ACC112 (cell line): ENCODE data around the gene DENND11.
"Not testable (repeated sequence)": the region's sequence is repeated elsewhere in the genome, so short reads cannot be mapped to it uniquely, and the experiment has no call there.

Experiments used
- H2AFZ ChIP-seq: fragments of 200-600 bp; sonication (generic); one replicate; pipeline ENCODE4 v1.6.0; 2017; ENCODE audit warnings: antibody characterized with exemption, low read length; ENCODE audit not compliant: unreplicated experiment
- H3K27ac ChIP-seq: fragments of 200-600 bp; sonication (generic); 2 replicates; pipeline ENCODE4 v1.5.1; 2014; ENCODE audit warnings: low read depth, mild to moderate bottlenecking, antibody characterized with exemption, low read length, moderate library complexity
- H3K27me3 ChIP-seq: fragments of 200-600 bp; sonication (generic); 2 replicates; pipeline ENCODE4 v1.6.1; 2014; ENCODE audit warnings: mild to moderate bottlenecking, antibody characterized with exemption, low read length, moderate library complexity, mixed read lengths; ENCODE audit not compliant: insufficient read depth
- H3K36me3 ChIP-seq: fragments of 200-600 bp; sonication (generic); 2 replicates; pipeline ENCODE4 v1.6.1; 2016; ENCODE audit warnings: mild to moderate bottlenecking, antibody characterized with exemption, low read length, moderate library complexity, mixed read lengths; ENCODE audit not compliant: insufficient read depth
- H3K4me1 ChIP-seq: fragments of 200-600 bp; sonication (generic); one replicate; pipeline ENCODE4 v1.6.1; 2016; ENCODE audit warnings: low read length, mixed read lengths; ENCODE audit not compliant: insufficient read depth, unreplicated experiment, control insufficient read depth
- H3K4me3 ChIP-seq: fragments of 200-600 bp; sonication (generic); 2 replicates; pipeline ENCODE4 v1.5.1; 2014; ENCODE audit warnings: mild to moderate bottlenecking, low read depth, low read length
- H3K79me2 ChIP-seq: fragments of 200-600 bp; sonication (generic); one replicate; pipeline ENCODE4 v1.6.0; 2016; ENCODE audit warnings: low read length; ENCODE audit not compliant: control insufficient read depth, unreplicated experiment, insufficient read depth

The DENND11 gene

DNA sequence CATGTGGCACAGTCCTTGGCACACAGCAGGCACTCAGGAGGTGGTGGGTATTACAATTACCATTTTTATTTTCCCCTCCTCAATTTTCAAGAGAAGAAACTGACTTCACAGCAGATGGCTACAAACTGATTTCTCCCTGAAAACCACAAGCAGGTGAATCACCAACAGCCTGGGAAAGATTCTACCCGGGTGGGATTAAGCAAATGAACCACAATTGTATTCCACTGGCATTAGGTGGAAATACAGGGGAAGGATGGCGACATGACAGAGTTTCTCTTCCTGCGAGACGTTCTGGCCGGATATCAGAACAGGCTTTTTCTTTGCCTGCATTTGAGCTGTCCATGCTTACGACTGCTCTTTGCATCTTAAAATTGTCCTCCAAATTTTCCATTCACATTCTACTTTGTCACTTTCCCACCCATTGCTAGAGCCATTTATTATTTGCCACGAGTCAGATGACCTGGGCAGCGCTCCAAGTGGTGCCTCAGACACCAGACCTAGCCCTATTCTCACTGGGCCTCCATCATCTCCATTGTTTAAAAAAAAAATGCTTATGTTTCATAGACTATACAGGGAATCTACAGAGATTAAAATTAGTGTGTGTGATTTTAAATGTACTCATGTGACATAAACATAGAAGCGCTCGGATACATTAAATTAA is 4.6 kb downstream of the DENND11 start:
- Histone ChIP-seq H2AFZ (no peak overlapping the region), H3K79me2 (no peaks in the 10 kb centered on the region), H3K27ac (no peak overlapping the region), H3K36me3 (no peaks in the 10 kb centered on the region), H3K4me1 (peaks cover 3% of the 10 kb centered on the region), H3K4me3 (no peak overlapping the region), H3K27me3 (no peaks in the 10 kb centered on the region)

GRCh38 chr7:141696348-141696747 is 5.6 kb downstream of the DENND11 start:
- Histone ChIP-seq H3K36me3 (no peaks in the 10 kb centered on the region), H3K4me1 (peaks cover 3% of the 10 kb centered on the region), H3K4me3 (no peak overlapping the region), H3K27ac (no peak overlapping the region), H3K27me3 (no peaks in the 10 kb centered on the region), H3K79me2 (no peaks in the 10 kb centered on the region), H2AFZ (no peak overlapping the region)

DNA sequence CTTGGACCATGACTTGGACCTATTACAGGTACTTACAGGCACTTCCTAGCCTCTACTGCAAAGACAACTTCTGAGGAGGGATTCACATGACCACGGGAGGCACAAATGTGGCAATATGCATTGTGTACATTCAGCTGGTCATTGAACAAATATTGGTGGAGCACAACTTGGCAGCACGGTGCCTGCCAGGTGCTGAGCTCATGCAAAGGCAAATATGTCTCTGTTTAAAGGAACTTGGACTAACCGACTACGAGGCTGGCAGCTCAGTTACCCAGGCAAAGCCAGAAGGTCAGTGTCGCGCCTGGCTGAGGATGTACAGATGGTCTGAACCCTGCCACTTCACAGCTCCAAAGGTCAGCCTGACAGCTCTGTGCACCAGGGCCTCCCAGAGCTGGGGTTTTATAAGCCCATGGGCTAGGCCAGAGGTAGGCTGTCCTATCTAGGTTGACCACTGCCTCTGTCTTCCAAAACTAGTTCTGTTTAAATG is 6.1 kb downstream of the DENND11 start:
- H3K79me2 ChIP-seq: no peaks in the 10 kb centered on the region
- no peak overlapping the region for H3K27ac ChIP-seq
- H3K4me3 ChIP-seq: no peak overlapping the region
- H2AFZ ChIP-seq: no peak overlapping the region
- H3K36me3 ChIP-seq: no peaks in the 10 kb centered on the region
- H3K4me1 ChIP-seq: peaks cover 3% of the 10 kb centered on the region
- no peaks in the 10 kb centered on the region for H3K27me3 ChIP-seq

DNA sequence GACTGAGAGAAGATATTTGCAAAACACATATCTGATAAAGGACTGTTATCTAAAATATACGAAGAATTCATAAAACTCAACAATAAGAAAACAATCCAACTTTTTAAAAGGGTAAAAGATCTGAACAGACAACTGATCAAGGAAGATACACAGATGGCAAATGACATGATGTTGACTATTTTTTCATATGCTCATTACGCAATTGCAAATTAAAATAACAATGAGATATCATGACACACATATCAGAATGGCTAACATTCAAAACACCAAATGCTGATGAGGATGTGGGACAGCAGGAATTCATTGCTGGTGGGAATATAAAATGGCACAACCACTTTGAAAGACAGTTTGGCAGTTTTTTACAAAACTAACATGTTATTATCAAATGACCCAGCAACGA is 8.9 kb downstream of the DENND11 start:
- Histone ChIP-seq H3K4me1 (peaks cover 3% of the 10 kb centered on the region), H3K79me2 (no peaks in the 10 kb centered on the region), H3K27ac (no peak overlapping the region), H3K27me3 (no peaks in the 10 kb centered on the region), H3K4me3 (no peak overlapping the region), H2AFZ (no peak overlapping the region), H3K36me3 (no peaks in the 10 kb centered on the region)

DNA sequence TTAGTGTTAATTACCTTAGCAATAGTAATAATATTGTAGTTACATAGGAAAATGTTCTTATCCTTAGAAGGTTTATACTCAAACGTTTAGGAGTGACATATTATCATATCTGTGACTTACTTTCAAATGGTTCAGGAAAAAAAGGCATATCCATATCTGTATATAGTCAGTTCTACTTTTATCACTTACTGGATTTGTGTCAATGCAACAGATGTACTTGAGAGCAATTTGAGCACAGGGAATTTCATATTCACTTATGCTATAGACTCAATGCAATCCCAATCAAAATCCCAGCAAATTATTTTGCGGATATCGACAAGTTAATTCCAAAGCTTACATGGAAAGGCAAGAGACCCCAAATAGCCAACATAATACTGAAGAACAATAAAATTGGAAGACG is 10.0 kb downstream of the DENND11 start:
- Histone ChIP-seq H3K27ac (no peak overlapping the region), H3K4me1 (peaks cover 5% of the 10 kb centered on the region), H3K79me2 (no peaks in the 10 kb centered on the region)

DNA sequence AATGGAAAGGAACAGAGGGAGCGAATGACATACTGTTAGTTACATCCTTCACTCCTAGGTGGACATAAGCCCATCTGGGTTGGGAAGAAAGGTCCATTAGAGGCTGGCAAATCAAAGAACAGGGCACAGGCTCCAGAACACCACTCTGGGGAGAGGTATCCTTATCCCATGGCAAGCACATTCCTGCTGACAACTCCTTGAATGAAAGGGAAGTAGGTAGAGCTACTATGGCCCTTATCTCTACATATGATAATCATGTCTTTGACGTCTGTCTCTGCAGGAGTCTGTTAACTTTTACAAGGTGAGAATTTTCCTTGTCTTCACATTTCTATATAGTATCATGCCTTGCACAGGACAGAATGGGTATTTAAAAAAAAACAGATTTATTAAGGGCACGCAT is 10.4 kb downstream of the DENND11 start:
- no peak overlapping the region for H2AFZ ChIP-seq
- no peaks in the 10 kb centered on the region for H3K27me3 ChIP-seq
- no peaks in the 10 kb centered on the region for H3K79me2 ChIP-seq
- no peak overlapping the region for H3K27ac ChIP-seq
- H3K36me3 ChIP-seq: no peaks in the 10 kb centered on the region
- H3K4me3 ChIP-seq: no peak overlapping the region
- H3K4me1 ChIP-seq: peaks cover 10% of the 10 kb centered on the region

More for the DNA sequence above, 10.0 kb downstream of the DENND11 start:
- Histone ChIP-seq H3K4me3 (no peak overlapping the region), H3K27me3 (no peaks in the 10 kb centered on the region), H3K36me3 (no peaks in the 10 kb centered on the region), H2AFZ (no peak overlapping the region)

DNA sequence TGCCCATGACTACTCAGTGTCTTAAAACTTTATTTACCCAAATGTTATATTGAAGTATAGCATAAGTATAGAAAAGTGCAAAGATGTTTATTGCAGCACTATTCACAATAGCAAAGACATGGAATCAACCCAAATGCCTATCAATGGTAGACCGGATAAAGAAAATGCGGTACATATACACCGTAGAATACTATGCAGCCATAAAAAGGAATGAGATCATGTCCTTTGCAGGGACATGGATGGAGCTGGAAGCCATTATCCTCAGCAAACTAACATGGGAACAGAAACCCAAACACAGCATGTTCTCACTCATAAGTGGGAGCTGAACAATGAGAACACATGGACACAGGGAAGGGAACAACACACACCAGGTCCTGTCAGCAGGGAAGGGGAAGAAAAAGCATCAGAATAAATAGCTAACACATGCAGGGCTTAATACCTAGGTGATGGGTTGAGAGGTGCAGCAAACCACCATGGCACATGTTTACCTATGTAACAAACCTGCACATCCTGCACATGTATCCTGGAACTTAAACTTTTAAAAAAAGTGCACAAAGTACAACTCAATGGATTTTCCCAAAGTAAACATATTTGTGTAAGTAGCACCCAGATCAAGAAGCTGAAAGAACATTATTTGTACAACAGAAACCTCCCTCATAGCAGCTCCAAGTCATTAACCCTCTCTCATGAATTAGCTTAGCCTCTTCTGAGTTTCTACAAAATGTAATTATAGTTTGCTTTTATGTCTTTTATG is 12.7 kb downstream of the DENND11 start:
- not testable (repeated sequence) for H2AFZ ChIP-seq, H3K4me3 ChIP-seq, H3K27me3 ChIP-seq, H3K4me1 ChIP-seq, H3K36me3 ChIP-seq, H3K79me2 ChIP-seq, H3K27ac ChIP-seq

- Histone ChIP-seq H3K27ac (no peak overlapping the region), H3K79me2 (no peaks in the 10 kb centered on the region)
Observed at GRCh38 chr7:141688043-141688442, 13.9 kb downstream of the DENND11 start.

DNA sequence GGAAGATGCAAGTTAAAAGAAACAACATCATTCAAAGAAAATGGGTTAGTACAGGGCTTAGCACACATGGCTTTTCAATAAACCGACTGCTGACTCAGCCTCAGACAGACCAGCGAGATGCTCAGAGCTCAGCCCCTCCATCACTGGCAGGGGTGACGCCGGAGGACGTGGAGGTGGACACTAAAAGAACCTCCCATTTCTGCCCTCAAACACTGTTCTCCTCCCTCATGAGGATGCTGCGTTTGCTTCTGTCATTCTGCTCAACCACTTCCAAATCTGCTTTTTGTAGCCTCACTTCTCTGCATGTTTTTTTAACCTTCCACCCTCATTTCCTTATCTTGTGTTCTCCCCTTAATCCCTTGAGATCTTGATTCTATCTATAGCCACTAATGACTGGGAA is 15.3 kb downstream of the DENND11 start:
- no peak overlapping the region for H2AFZ ChIP-seq
- no peaks in the 10 kb centered on the region for H3K79me2 ChIP-seq

More at GRCh38 chr7:141688043-141688442, 13.9 kb downstream of the DENND11 start:
- peaks cover 7% of the 10 kb centered on the region for H3K4me1 ChIP-seq
- no peak overlapping the region for H3K4me3 ChIP-seq
- no peaks in the 10 kb centered on the region for H3K36me3 ChIP-seq
- no peaks in the 10 kb centered on the region for H3K27me3 ChIP-seq
- H2AFZ ChIP-seq: no peak overlapping the region

GRCh38 chr7:141686074-141686473 is 15.9 kb downstream of the DENND11 start:
- Histone ChIP-seq H3K79me2 (no peaks in the 10 kb centered on the region), H3K27me3 (no peaks in the 10 kb centered on the region), H3K4me1 (peaks cover 7% of the 10 kb centered on the region), H3K4me3 (no peak overlapping the region), H3K36me3 (0 out of 2 replicates have a peak, but pooled peaks cover 4% of the 10 kb centered on the region), H3K27ac (no peak overlapping the region), H2AFZ (no peak overlapping the region)

More for the DNA sequence above, 15.3 kb downstream of the DENND11 start:
- H3K27me3 ChIP-seq: no peaks in the 10 kb centered on the region
- peaks cover 7% of the 10 kb centered on the region for H3K4me1 ChIP-seq
- no peak overlapping the region for H3K4me3 ChIP-seq
- 0 out of 2 replicates have a peak, but pooled peaks cover 3% of the 10 kb centered on the region for H3K36me3 ChIP-seq
- H3K27ac ChIP-seq: no peak overlapping the region
